B cell (primary cell): ENCODE data around the gene PRKCA. TPM values are rescaled to one million over a fixed set of nuclear protein-coding genes. Genes with fewer than 3 reads are reported as not detected.

Experiments
- ATAC-seq: fragments of 200-7000 bp; cut with Tn5 transposase; one replicate; pipeline ENCODE4 v1.10.0; 2021; ENCODE audit warnings: low read depth, mild to moderate bottlenecking, moderate number of reproducible peaks, moderate library complexity
- CTCF ChIA-PET: fragments of 350-600 bp; sonication (Branson Sonifier 250); formaldehyde crosslinking; loops from one replicate; lab custom pipeline; 2021; ENCODE audit warnings: antibody characterized with exemption, inconsistent platforms; lab: Charles Lee
- POLR2A ChIA-PET: fragments of 350-600 bp; sonication (Branson Sonifier 250); formaldehyde crosslinking; loops from one replicate; lab custom pipeline; 2021; ENCODE audit warnings: antibody characterized with exemption; lab: Charles Lee
- DNase-seq: peaks from one replicate; pipeline ENCODE4 v3.0.0; 2013
- H2AFZ ChIP-seq: 2 replicates; pipeline ENCODE4 v1.6.1; 2012; ENCODE audit warnings: mild to moderate bottlenecking, low read depth, low read length; ENCODE audit not compliant: insufficient read depth, poor library complexity, severe bottlenecking
- H3K27ac ChIP-seq, 2 donors: 1 replicate in 1 of 2; 2 replicates in 1 of 2; pipeline ENCODE4 v1.5.1; 2012 to 2013; ENCODE audit warnings: low read length in 2 of 2, mild to moderate bottlenecking in 2 of 2, moderate library complexity in 1 of 2
- H3K27me3 ChIP-seq, 4 experiments: fragments of 200-600 bp in 1 of 4; sonication (generic) in 1 of 4; replicated peaks in 1 of 4; 1 replicate in 2 of 4; 2 replicates in 2 of 4; pipeline versions ENCODE4 v1.6.1 to v1.7.0; 2013 to 2016; ENCODE audit warnings: low read length in 3 of 4, mild to moderate bottlenecking in 2 of 4, mixed read lengths in 1 of 4, moderate library complexity in 1 of 4; ENCODE audit not compliant: insufficient read depth in 4 of 4, control insufficient read depth in 3 of 4; ENCODE audit errors: control extremely low read depth in 1 of 4
- H3K36me3 ChIP-seq, 2 experiments: replicated peaks in 1 of 2; 1 replicate in 1 of 2; 2 replicates in 1 of 2; pipeline versions ENCODE4 v1.6.1 to v1.7.1; 2013; ENCODE audit warnings: low read length in 1 of 2; ENCODE audit not compliant: insufficient read depth in 2 of 2, control insufficient read depth in 1 of 2; ENCODE audit errors: control extremely low read depth in 1 of 2, extremely low read depth in 1 of 2
- H3K4me1 ChIP-seq, 2 donors: fragments of 200-600 bp in 1 of 2; sonication (generic) in 1 of 2; 1 replicate in 1 of 2; 2 replicates in 1 of 2; pipeline versions ENCODE4 v1.5.1 to v1.6.1; 2013 to 2017; ENCODE audit warnings: low read length in 2 of 2; ENCODE audit not compliant: control insufficient read depth in 2 of 2, insufficient read depth in 2 of 2
- H3K4me2 ChIP-seq: replicated peaks from 2 replicates; pipeline ENCODE3; 2012; ENCODE audit warnings: mild to moderate bottlenecking, low read depth, low read length; ENCODE audit not compliant: poor library complexity, severe bottlenecking
- H3K4me3 ChIP-seq, 5 experiments: fragments of 200-600 bp in 1 of 5; sonication (generic) in 1 of 5; 1 replicate in 3 of 5; 2 replicates in 2 of 5; pipeline versions ENCODE4 v1.5.1 to v1.7.0; 2011 to 2016; ENCODE audit warnings: low read length in 4 of 5, mild to moderate bottlenecking in 4 of 5, low read depth in 2 of 5, control low read depth in 1 of 5, moderate library complexity in 1 of 5; ENCODE audit not compliant: insufficient read depth in 1 of 5; ENCODE audit errors: control extremely low read depth in 1 of 5, extremely low read depth in 1 of 5
- H3K79me2 ChIP-seq: fragments of 200-600 bp; sonication (generic); one replicate; pipeline ENCODE4 v1.6.0; 2016; ENCODE audit warnings: low read length; ENCODE audit not compliant: control insufficient read depth, insufficient read depth
- H3K9ac ChIP-seq: fragments of 200-600 bp; sonication (generic); 2 replicates; pipeline ENCODE4 v1.6.1; 2017; ENCODE audit warnings: mild to moderate bottlenecking, low read length, moderate library complexity
- H3K9me3 ChIP-seq, 3 donors: one replicate each; pipeline versions ENCODE4 v1.6.1 to v1.7.1; 2013; ENCODE audit warnings: low read length in 2 of 3; ENCODE audit not compliant: control insufficient read depth in 2 of 3, insufficient read depth in 1 of 3; ENCODE audit errors: control extremely low read depth in 1 of 3
- H4K20me1 ChIP-seq: 2 replicates; pipeline ENCODE4 v1.6.0; 2012; ENCODE audit warnings: mild to moderate bottlenecking, low read length; ENCODE audit not compliant: insufficient read depth, control insufficient read depth, poor library complexity, severe bottlenecking
- H3K27ac Mint-ChIP-seq: one replicate; pipeline ENCODE4 v1.8.0; 2021; ENCODE audit warnings: mixed read lengths
- H3K27me3 Mint-ChIP-seq: one replicate; pipeline ENCODE4 v1.8.0; 2021; ENCODE audit warnings: mixed read lengths
- H3K4me1 Mint-ChIP-seq: one replicate; pipeline ENCODE4 v1.8.0; 2021; ENCODE audit warnings: mixed read lengths
- H3K4me3 Mint-ChIP-seq: one replicate; pipeline ENCODE4 v1.8.0; 2021; ENCODE audit warnings: mixed read lengths
- H3K9me3 Mint-ChIP-seq: one replicate; pipeline ENCODE4 v1.8.0; 2022; ENCODE audit warnings: mixed read lengths; ENCODE audit not compliant: insufficient read depth
- CTCF ChIP-seq: fragments of 200-600 bp; IDR thresholded peaks from one replicate; pipeline ENCODE4 v1.8.0; 2022; ENCODE audit warnings: antibody characterized with exemption, mild to moderate bottlenecking
- EZH2 ChIP-seq: IDR thresholded peaks from 2 replicates; pipeline ENCODE4 v1.6.1; 2012; ENCODE audit warnings: borderline replicate concordance, low read depth, mild to moderate bottlenecking, moderate library complexity, low read length; ENCODE audit not compliant: insufficient read depth, poor library complexity, severe bottlenecking
- WGBS: methylation state at CpG from one replicate; pipeline ENCODE4 v1.1.5; 2013; ENCODE audit warnings: missing lambda C conversion rate; ENCODE audit not compliant: insufficient coverage; 5-methylcytosine and 5-hydroxymethylcytosine counted together
- intact Hi-C: fragments of 100-400 bp; cut with micrococcal nuclease; formaldehyde crosslinking; loops from one replicate; pipeline ENCODE4 v1.10.0; 2022
- polyA plus RNA-seq: library from polyadenylated mRNA; depleted of rRNA; stranded (reverse); fragments of >200 nt; gene quantifications from 2 replicates; pipeline ENCODE4 v1.2.3, GENCODE V29; 2012
- total RNA-seq, 2 donors: library from RNA; stranded (reverse); fragments of 120-200 nt in 1 of 2; gene quantifications; 1 replicate in 1 of 2; 2 replicates in 1 of 2; pipeline versions ENCODE4 v1.2.3 to v1.2.4, GENCODE V29; 2013 to 2022

Gene PRKCA
- total and polyA plus RNA-seq, 2 donors (not counting 1 experiment from before 2014, with no cell fraction given): 0.33 to 7.7 TPM

GRCh38 chr17:66281661-66282369 lies 20.6 kb upstream of the PRKCA start:
- Histone ChIP-seq H3K36me3 (no peaks in the 10 kb centered on the region), H3K79me2 (no peaks in the 10 kb centered on the region), H2AFZ (no peak overlapping the region), H3K4me2 (no peak overlapping the region), H3K4me1 (no peaks in the 10 kb centered on the region), H3K9me3 (peaks cover 0 to 2% (median 0%) of the 10 kb centered on the region in 3 donors), H3K9ac (no peak overlapping the region), H3K27me3 (no peaks in the 10 kb centered on the region), H3K4me3 (no peak overlapping the region), H3K27ac (no peak overlapping the region), H4K20me1 (no peaks in the 10 kb centered on the region)
- 89% methylated on average over 7 of the region's 7 CpGs for WGBS
- H3K4me3 Mint-ChIP-seq: no peak overlapping the region
- no peak for ATAC-seq
- intact Hi-C loops: no loop called here
- H3K27ac Mint-ChIP-seq: no peak overlapping the region
- DNase-seq: no peak
- CTCF ChIA-PET: no interaction called here
- H3K4me1 Mint-ChIP-seq: no peaks in the 10 kb centered on the region
- POLR2A ChIA-PET: no interaction called here
- peaks cover 18% of the 10 kb centered on the region for H3K27me3 Mint-ChIP-seq
- no peaks in the 10 kb centered on the region for H3K9me3 Mint-ChIP-seq
- TF ChIP-seq CTCF: no peak
- no peak for TF ChIP-seq EZH2

- TF ChIP-seq CTCF: no peak
- TF ChIP-seq EZH2: no peak
- peaks cover 0 to 2% (median 0%) of the 10 kb centered on the region in 3 donors for H3K9me3 ChIP-seq
- H3K79me2 ChIP-seq: no peaks in the 10 kb centered on the region
- 90% methylated on average over 5 of the region's 6 CpGs for WGBS
- no peak overlapping the region for H3K9ac ChIP-seq
- H3K4me2 ChIP-seq: no peak overlapping the region
- no peaks in the 10 kb centered on the region for H3K4me1 ChIP-seq
- ATAC-seq: no peak
- no peaks in the 10 kb centered on the region for H3K36me3 ChIP-seq
- no peak overlapping the region for H3K27ac Mint-ChIP-seq
- peaks cover 26% of the 10 kb centered on the region for H3K27me3 Mint-ChIP-seq
- no peak for DNase-seq
- H3K4me3 Mint-ChIP-seq: no peak overlapping the region
- H3K9me3 Mint-ChIP-seq: no peaks in the 10 kb centered on the region
- ChIA-PET POLR2A (no interaction called here), CTCF (no interaction called here)
- H3K4me3 ChIP-seq: no peak overlapping the region
- H3K4me1 Mint-ChIP-seq: no peaks in the 10 kb centered on the region
- H4K20me1 ChIP-seq: no peaks in the 10 kb centered on the region
- no peak overlapping the region for H3K27ac ChIP-seq
- intact Hi-C loops: no loop called here
- no peaks in the 10 kb centered on the region for H3K27me3 ChIP-seq
- no peak overlapping the region for H2AFZ ChIP-seq
Measured at GRCh38 chr17:66283296-66283934, 19.0 kb upstream of the PRKCA start.
